Astrocyte of the hippocampus (primary cell): Measurements from ENCODE around the gene SUGCT.
A peak's percentile ranks its signal among the peaks of the same experiment; 100 is the strongest.

Experiments
- DNase-seq: peaks from one replicate; pipeline ENCODE4 v3.0.0; 2011; ENCODE audit warnings: low read depth, low spot score

Gene SUGCT

DNA sequence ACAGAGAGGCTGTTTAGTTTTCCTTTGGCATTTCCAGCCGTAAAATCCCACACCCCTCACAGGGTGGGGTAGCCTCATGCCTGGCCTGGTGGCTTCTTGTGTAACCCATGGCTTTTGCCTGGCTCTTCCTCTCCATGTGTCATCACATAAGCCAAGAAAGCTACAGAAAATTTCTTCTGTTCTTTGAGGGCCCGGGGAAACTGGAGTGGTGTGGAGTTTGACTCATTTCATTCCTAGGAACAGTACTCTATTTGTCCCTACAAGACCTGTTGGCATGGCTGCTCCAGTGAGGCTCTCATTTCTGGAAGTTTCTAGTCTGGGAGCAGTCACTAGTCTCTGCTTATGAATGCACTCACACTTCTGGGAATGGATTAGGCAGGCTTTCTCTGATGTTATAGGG is 523.9 kb downstream of the SUGCT start:
- peak; percentile 25 for DNase-seq

DNA sequence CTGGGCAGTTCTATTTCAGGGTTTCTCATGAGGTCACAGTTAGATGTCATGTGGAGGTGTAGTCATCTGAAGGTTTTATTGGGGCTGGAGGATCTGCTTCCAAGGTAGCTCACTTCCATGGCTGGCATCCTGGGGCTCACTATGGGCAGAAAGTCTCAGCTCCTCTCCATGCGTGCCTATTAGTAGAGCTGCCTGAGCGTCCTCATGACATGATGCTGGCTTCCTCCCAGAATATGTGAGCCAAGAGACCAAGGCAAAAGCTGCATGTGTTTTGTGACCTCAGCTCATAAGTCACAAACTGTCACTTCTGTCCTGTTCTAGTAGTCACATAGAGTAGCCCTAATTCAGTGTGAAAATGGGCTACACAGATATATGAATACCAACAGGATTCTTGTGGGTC is 524.4 kb downstream of the SUGCT start:
- DNase-seq: no peak

- peak; percentile 53 for DNase-seq
Observed at GRCh38 chr7:40673285-40673684, 538.5 kb downstream of the SUGCT start.

DNA sequence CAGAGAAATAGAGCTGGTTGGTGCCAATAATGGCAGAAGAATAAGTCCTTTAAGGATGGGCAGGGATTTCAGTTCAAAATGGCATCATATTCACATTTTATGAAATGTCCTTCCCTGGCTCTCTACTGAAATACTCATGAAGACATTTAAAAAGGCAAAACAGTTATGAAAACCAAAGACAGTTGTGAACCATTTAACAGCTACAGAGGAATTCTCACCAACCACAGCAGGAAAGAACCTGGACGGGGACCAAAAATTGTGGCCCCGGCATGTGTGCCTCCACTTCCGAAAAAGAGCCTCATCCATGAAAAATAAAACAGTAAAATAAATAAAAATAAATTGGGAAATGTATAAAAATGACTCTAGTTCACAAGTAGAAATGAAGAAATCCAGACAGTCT is 539.5 kb downstream of the SUGCT start:
- DNase-seq: peak; percentile 10

DNA sequence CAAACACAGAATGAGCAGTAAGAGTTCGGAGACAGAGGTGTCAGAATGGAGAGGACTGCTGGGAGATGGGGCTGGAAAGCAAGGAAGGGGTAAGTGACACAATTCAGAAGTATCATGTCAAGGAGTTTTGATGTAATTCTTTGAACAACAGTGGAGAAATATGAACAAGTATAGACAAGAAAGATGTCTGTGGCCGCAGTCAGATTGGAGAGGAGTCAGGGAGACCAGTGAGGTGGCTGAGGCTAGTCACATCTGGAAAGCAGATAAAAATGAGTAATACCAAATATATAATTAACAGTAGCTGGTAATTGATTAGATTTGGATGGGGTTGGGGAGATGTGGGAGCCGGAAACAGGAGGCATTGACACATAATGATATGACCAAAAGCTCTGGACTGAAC is 540.9 kb downstream of the SUGCT start:
- no peak for DNase-seq

- DNase-seq: no peak
Observed at GRCh38 chr7:40676221-40676620, 541.4 kb downstream of the SUGCT start.

DNA sequence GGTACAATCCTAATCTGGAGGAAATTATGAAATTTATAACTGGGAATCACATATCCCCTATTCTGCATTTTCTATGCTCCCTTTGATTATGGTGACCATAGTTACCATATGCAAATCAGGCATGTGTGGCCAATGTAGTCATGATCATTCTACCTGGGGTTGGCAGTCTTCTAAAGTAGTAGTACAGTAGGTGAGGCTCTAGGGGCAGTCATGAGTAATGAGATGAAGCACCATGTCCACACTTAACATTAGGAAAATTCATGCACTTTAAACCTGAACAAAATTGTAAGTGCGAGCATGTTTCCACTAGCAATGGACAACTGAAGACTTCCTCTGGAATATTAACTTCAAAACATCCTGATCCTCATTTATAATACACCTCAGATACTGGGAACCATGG is 545.9 kb downstream of the SUGCT start:
- peak; percentile 64 for DNase-seq

DNA sequence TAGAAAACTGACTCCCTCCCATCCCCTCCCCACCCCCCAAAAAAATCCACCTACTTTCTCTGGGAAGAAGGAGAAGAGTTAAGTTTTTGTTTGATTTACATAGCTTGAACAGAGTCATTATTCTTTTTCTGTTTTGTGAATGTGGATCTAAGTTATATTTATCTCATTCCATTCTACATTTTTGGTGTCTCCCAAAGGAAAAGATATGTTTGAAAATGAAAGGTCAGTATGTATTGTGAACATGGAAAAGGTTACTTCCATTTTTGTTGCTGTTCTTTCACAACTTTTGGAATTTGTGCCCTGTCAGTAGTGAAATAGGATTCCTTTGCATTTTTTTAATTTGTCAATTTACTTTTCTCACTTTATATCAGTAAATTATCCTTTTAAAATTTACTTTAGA is 547.9 kb downstream of the SUGCT start:
- DNase-seq: no peak

DNA sequence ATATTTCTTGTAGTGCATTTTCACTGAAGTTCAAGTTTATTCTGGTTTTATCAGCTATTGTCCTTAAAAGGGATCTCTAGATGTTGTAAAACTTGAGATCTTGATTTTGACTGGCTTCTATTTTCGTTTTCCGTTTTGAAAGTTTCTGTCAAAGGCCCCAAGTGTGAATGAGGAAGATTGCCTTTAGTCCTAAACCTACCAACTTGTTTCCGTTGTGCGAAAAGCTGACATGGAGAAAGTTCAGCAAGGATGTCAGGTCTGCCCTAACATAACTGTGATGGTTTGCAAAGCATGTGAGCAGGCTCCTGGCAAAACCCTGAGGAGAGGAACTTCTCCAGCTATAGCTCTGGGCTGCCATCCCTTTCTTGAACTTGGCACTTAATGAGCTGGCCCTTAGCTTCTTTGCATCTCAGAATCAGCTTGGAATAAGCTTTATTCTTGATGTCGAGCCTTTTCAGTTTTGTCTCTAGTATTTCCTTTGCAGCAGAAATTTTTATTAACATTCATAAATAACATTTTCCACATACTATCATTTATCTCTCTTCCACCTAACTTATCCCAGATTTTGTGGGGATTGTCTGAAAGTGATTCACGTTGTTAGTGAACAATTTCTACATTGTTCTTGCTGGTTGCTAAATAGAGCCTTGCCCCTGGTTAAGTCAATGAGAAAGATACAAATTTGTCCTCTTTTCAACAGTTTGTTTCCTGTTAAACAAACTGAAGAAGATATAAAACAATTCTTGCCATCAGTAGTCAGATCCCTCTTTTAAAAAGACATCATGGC is 559.4 kb downstream of the SUGCT start:
- no peak for DNase-seq

DNA sequence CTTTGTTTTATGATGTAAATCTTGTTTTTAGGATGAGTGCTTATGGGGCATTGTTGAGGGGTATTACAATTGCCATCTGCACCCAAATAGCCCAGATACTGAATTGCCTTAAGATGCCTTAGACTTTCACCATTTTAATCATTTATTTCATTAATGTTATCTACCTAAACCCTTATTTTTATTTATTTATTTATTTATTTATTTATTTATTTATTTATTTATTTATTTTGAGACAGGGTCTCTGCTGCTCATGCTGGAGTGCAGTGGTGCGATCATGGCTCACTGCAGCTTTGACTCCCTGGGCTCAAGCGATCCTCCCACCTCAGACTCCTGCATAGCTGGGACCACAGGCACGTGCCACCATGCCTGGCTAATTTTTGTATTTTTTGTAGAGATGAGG is 560.2 kb downstream of the SUGCT start:
- DNase-seq: no peak

DNA sequence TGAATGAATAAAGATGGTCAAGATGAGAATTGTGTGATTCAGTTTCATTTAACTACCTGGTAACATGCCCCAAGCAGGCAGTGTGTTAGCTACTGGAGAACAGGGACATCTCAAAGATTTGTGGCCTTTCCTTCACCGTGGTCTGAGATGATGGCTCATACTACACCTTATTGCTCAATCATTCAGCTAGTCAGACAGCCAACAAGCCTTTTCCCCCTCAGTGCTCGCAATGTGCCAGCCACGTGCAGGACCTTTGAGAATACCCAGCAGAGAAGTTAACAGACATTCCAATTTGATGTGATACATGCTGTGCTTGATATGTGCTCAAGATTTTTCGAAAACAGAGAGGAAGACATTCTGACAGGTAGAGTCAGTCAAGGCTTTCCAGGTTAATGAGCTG is 562.8 kb downstream of the SUGCT start:
- no peak for DNase-seq

DNA sequence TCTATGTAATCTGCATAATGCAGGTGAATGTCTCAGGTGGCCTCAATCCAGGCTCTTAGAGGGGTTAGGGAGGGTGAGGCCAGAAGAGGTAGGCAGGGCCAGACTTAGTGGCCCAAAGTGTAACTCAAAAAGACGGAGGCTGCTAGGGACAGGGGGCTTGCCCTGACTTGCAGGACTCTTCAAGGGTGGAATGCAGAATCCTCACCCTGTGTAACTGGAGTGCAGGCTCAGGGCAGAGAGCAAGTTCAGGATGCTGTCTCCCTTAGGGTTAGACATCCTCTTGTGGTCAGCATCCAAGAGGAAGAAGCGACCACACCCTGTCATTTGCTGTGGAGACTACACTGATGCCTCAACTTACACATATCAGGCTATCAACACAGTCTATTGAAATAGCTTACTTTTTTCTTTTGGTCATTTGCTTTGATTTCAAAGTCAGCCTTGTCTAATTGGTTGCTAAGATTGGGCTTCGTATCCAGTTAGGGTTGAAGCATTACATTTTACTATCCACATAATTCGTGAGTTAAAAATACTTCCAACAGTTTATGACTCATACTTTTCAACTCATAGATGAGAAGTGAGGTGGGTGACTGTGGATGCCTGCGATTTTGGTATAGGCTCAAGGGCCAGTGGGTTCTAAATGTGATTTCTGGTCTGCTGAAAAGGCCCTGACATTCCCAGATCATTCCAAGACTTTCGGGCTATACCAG is 563.6 kb downstream of the SUGCT start:
- no peak for DNase-seq

DNA sequence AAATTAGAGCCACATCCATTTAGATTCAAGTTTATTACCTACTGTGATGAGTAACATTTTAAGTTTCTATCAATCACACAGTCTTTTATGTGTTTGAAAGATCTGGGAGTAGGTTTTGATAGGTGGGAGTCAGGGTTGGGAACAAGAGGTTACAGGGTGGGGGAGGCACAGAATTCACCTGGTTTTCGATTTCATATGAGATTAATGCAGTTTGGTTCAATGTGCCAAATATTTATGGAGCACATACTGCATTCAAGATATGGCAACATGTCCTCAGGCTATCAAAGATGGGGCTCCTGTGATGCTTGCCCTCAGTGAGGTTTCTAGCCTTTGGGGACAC is 564.1 kb downstream of the SUGCT start:
- DNase-seq: no peak

- DNase-seq: no peak
Observed at GRCh38 chr7:40700653-40701421, 566.0 kb downstream of the SUGCT start.

- DNase-seq: no peak
Observed at GRCh38 chr7:40701836-40702551, 567.2 kb downstream of the SUGCT start.

GRCh38 chr7:40704172-40704571 is 569.4 kb downstream of the SUGCT start:
- DNase-seq: no peak

DNA sequence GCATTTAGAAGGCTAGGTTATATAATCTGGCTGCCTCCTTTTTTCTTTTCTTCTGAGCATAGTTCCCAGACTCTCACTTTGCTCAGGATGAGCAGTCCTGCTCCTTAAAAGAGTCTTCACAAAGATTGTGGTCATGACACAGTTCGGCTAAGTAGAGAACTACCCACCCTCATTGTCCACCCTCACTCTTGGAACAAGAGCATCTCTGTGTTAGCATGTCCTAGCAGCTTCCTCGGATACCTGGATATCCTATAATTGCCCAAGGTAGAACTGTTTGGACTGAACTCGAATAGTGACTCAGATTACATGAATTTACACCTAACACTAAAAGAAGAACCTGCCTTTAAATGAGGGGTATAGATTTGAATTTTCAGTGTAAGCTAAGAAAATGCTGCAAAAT is 572.0 kb downstream of the SUGCT start:
- DNase-seq: no peak

- no peak for DNase-seq
Observed at GRCh38 chr7:40709062-40709964, 574.5 kb downstream of the SUGCT start.

DNA sequence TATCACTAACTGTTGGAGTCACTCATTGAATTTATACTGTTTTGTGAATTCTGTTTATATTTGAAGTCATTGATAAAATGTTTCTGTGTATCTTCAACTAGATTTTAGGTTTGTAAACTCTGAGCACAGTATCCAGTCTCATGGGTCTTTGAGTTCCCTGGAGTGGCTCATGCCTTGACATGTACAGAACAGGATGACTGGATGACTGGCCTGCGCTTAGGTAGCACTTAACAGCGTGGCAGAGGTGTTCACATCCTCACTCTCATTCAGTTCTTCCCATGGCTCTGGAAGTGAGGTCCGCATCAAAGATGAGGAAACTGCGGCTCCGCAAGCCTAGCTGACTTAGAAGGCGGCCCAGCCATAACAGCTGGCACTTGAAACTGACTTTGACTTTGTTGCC is 576.9 kb downstream of the SUGCT start:
- no peak for DNase-seq

- no peak for DNase-seq
Observed at GRCh38 chr7:40714363-40715052, 579.7 kb downstream of the SUGCT start.
